Activated naive CD8-positive, alpha-beta T cell treated with anti-CD3 and anti-CD28 coated beads, Interleukin-2, amount 50 U/mL, for 24 hours (primary cell): ENCODE data around the gene GPANK1.

ENCODE experiments used
- ATAC-seq: fragments of 150-1000 bp; cut with Tn5 transposase; one replicate; pipeline ENCODE4 v1.10.0; 2021
- DNase-seq: peaks from one replicate; pipeline ENCODE4 v3.0.0; 2021
- H3K27ac Mint-ChIP-seq: one replicate; pipeline ENCODE4 v1.8.0; 2021; ENCODE audit warnings: mild to moderate bottlenecking, mixed read lengths
- H3K27me3 Mint-ChIP-seq: one replicate; pipeline ENCODE4 v1.8.0; 2021; ENCODE audit warnings: mixed read lengths
- H3K36me3 Mint-ChIP-seq: one replicate; pipeline ENCODE4 v1.8.0; 2021; ENCODE audit warnings: low read depth, mixed read lengths
- H3K4me1 Mint-ChIP-seq: one replicate; pipeline ENCODE4 v1.8.0; 2021; ENCODE audit warnings: mixed read lengths
- H3K4me3 Mint-ChIP-seq: one replicate; pipeline ENCODE4 v1.8.0; 2021; ENCODE audit warnings: mild to moderate bottlenecking, moderate library complexity, mixed read lengths
- H3K9me3 Mint-ChIP-seq: one replicate; pipeline ENCODE4 v1.8.0; 2021; ENCODE audit warnings: mixed read lengths

The GPANK1 gene

GRCh38 chr6:31643818-31644454 lies 20.9 kb downstream of the GPANK1 start:
- no peak overlapping the region for H3K4me3 Mint-ChIP-seq
- H3K4me1 Mint-ChIP-seq: peaks cover 18% of the 10 kb centered on the region
- ATAC-seq (no peak), DNase-seq (no peak)
- no peaks in the 10 kb centered on the region for H3K9me3 Mint-ChIP-seq
- no peaks in the 10 kb centered on the region for H3K27me3 Mint-ChIP-seq
- peaks cover 40% of the 10 kb centered on the region for H3K36me3 Mint-ChIP-seq
- no peak overlapping the region for H3K27ac Mint-ChIP-seq

DNA sequence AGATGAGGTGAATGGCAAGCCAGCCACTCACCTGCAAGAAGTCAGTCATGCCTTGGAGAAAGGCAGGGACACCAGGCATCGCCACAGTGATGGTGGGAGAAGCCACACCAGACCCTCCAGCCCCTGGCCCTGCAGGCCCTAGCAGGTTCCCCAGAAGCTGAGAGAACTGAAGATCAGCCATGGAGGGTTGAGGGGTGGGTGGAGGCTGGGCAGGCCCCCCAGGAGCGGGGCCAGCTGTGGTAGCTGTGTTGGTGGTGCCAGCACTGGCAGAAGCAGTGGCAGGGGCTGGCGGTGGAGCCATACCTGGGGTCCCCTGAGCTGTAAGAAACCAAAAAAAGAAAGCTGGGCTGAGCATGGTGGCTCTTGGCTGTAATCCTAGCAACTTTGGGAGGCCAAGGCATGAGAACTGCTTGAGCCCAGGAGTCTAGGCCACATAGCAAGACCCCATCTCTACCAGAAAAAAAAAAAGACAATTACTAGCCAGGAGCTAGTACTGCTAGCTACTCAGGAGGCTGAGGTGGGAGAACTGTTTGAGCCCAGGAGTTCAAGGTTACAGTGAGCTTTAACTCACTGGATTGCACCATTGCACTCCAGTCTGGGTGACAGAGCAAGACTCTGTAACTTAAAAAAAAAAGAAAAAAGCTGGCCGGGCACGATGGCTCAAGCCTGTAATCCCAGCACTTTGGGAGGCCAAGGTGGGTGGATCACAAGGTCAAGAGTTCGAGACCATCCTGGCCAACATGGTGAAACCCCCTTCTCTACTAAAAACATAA lies 21.8 kb downstream of the GPANK1 start:
- H3K4me1 Mint-ChIP-seq: peaks cover 22% of the 10 kb centered on the region

DNA sequence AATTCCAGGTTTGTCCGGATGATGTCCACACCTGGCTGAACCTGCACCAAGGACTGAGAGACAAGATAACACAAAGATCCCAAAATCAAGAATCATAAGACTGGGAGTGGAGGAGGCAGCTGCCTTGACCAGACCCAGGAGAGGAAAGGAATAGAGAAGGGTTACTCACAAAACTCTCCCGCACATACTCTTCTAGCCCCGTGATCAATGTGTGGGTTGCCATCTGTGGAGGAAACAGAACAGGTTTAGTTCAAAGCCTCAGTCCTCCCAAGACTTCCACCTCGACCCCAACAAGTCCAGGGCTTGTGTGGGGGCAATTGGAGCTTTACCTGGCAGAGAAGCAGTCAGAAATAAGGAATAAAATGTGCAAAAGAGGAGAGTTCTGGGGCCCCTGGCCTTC lies 23.4 kb downstream of the GPANK1 start:
- DNase-seq (no peak), ATAC-seq (no peak)
- Mint-ChIP-seq H3K27me3 (no peaks in the 10 kb centered on the region), H3K4me1 (peaks cover 22% of the 10 kb centered on the region), H3K4me3 (no peak overlapping the region), H3K9me3 (no peaks in the 10 kb centered on the region), H3K27ac (peak overlapping the region; percentile 25), H3K36me3 (peaks cover 41% of the 10 kb centered on the region)

More for the DNA sequence above, 21.8 kb downstream of the GPANK1 start:
- Mint-ChIP-seq H3K27ac (no peak overlapping the region), H3K27me3 (no peaks in the 10 kb centered on the region), H3K9me3 (no peaks in the 10 kb centered on the region), H3K36me3 (peaks cover 40% of the 10 kb centered on the region), H3K4me3 (no peak overlapping the region)
- DNase-seq (no peak), ATAC-seq (no peak)

DNA sequence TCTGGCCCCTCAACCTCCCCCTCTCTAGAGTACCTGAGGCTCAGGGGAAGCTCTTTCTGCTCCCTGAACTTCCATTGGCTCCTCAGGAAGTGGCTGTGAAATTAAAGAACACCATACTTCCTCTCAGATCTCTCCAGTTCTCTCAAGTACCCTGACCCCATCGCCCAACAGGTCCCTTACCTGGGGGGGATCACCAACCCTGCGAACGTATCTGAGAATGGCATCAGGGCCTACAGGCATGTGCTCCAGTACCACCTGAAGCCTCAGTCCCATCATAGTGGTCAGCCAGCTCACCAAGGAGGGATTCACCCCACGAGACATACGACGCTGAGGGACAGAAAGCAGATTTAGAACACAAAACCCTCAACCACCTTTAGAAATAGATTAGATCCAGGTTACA lies 24.2 kb downstream of the GPANK1 start:
- Mint-ChIP-seq H3K27ac (peak overlapping the region; percentile 75), H3K4me1 (peaks cover 21% of the 10 kb centered on the region), H3K27me3 (no peaks in the 10 kb centered on the region), H3K9me3 (no peaks in the 10 kb centered on the region), H3K36me3 (peaks cover 42% of the 10 kb centered on the region), H3K4me3 (no peak overlapping the region)
- ATAC-seq (no peak), DNase-seq (no peak)

- Mint-ChIP-seq H3K4me3 (no peak overlapping the region), H3K9me3 (no peaks in the 10 kb centered on the region), H3K27ac (peak overlapping the region; percentile 86), H3K4me1 (peaks cover 18% of the 10 kb centered on the region), H3K27me3 (no peaks in the 10 kb centered on the region), H3K36me3 (peaks cover 43% of the 10 kb centered on the region)
- ATAC-seq (peak; percentile 82), DNase-seq (peak; percentile 46)
Observed at GRCh38 chr6:31639449-31639861, 25.3 kb downstream of the GPANK1 start.

DNA sequence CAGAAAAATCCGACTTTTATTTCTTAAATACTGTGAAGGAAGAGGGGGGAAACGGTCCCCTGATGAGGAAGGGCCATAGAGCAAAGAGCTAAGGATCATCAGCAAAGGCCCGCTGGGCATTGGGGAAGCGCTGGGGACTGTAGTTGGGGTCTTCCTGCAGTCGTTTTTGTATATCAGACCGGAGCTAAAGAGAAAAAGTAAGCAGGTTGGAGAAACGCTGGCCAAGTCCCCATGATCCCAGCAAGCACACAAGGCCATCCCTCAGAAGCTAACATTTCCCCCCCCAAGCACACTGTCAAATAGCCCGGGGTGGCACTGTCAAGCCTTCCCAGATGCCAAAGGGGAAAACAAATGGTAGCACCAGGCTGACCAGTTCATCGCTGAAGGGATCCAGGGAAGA lies 25.8 kb downstream of the GPANK1 start:
- Mint-ChIP-seq H3K27ac (peak overlapping the region; percentile 86), H3K4me3 (no peak overlapping the region), H3K9me3 (no peaks in the 10 kb centered on the region), H3K27me3 (no peaks in the 10 kb centered on the region), H3K36me3 (peaks cover 47% of the 10 kb centered on the region), H3K4me1 (peaks cover 18% of the 10 kb centered on the region)
- ATAC-seq (no peak), DNase-seq (no peak)

GRCh38 chr6:31636698-31637596 lies 27.9 kb downstream of the GPANK1 start:
- no peak for ATAC-seq
- Mint-ChIP-seq H3K27ac (no peak overlapping the region), H3K27me3 (no peaks in the 10 kb centered on the region)

DNA sequence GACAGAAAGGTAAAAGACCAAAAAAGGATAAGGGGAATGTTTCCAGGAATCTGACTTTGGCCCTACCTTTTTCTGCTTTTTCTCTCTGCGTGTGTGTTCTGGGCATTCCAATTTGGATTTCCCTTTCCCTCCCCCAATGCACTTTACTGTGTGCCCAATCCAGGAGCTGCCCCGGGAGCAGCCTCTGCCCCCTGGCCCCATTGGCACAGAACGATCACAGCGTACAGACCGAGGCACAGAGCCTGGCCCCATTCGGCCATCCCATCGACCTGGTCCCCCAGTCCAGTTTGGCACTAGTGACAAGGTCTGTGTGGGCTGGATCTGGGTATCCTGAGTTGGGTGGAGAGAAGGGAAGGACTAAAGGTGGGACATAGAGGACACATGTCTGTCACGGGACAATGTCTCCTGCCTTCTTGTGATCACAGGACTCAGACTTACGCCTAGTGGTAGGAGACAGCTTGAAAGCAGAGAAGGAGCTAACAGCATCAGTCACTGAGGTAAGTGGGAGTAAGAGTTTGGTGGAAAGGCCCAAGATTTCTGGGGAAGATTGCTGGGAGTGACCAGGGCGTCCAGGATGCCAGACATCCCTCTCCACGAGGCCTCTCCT lies 29.7 kb downstream of the GPANK1 start:
- H3K36me3 Mint-ChIP-seq: peaks cover 57% of the 10 kb centered on the region
- H3K27me3 Mint-ChIP-seq: no peaks in the 10 kb centered on the region
- ATAC-seq (no peak), DNase-seq (no peak)
- no peak overlapping the region for H3K4me3 Mint-ChIP-seq
- H3K27ac Mint-ChIP-seq: no peak overlapping the region
- H3K9me3 Mint-ChIP-seq: no peaks in the 10 kb centered on the region
- H3K4me1 Mint-ChIP-seq: peaks cover 15% of the 10 kb centered on the region

More at GRCh38 chr6:31636698-31637596, 27.9 kb downstream of the GPANK1 start:
- peaks cover 18% of the 10 kb centered on the region for H3K4me1 Mint-ChIP-seq
- no peak for DNase-seq
- peaks cover 53% of the 10 kb centered on the region for H3K36me3 Mint-ChIP-seq
- H3K9me3 Mint-ChIP-seq: no peaks in the 10 kb centered on the region
- H3K4me3 Mint-ChIP-seq: no peak overlapping the region

- peaks cover 55% of the 10 kb centered on the region for H3K36me3 Mint-ChIP-seq
- H3K9me3 Mint-ChIP-seq: no peaks in the 10 kb centered on the region
- peaks cover 7% of the 10 kb centered on the region for H3K4me1 Mint-ChIP-seq
- ATAC-seq (no peak), DNase-seq (no peak)
- H3K27ac Mint-ChIP-seq: peak overlapping the region; percentile 24
- H3K27me3 Mint-ChIP-seq: no peaks in the 10 kb centered on the region
- no peak overlapping the region for H3K4me3 Mint-ChIP-seq
Observed at GRCh38 chr6:31634131-31634530, 30.7 kb downstream of the GPANK1 start.

DNA sequence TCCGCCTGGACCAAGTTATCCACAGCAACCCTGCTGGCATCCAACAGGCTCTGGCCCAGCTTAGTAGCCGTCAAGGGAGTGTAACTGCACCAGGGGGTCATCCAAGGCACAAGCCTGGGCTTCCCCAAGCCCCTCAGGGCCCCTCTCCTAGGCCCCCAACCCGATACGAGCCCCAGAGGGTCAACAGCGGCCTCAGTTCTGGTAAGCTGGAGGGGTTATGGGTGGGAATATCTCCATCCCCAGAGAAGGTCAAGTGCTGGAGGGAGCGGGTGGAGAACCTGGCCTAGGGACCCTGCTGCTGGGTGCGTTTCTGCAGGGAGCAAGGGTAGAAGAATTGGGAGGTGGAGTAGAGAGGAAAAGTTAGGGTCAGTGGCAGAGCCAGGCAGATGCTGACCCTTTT lies 31.4 kb downstream of the GPANK1 start:
- DNase-seq: no peak
- Mint-ChIP-seq H3K36me3 (peaks cover 58% of the 10 kb centered on the region), H3K4me1 (peaks cover 2% of the 10 kb centered on the region), H3K27ac (peak overlapping the region; percentile 31), H3K27me3 (no peaks in the 10 kb centered on the region), H3K4me3 (no peak overlapping the region), H3K9me3 (no peaks in the 10 kb centered on the region)
- ATAC-seq: no peak

DNA sequence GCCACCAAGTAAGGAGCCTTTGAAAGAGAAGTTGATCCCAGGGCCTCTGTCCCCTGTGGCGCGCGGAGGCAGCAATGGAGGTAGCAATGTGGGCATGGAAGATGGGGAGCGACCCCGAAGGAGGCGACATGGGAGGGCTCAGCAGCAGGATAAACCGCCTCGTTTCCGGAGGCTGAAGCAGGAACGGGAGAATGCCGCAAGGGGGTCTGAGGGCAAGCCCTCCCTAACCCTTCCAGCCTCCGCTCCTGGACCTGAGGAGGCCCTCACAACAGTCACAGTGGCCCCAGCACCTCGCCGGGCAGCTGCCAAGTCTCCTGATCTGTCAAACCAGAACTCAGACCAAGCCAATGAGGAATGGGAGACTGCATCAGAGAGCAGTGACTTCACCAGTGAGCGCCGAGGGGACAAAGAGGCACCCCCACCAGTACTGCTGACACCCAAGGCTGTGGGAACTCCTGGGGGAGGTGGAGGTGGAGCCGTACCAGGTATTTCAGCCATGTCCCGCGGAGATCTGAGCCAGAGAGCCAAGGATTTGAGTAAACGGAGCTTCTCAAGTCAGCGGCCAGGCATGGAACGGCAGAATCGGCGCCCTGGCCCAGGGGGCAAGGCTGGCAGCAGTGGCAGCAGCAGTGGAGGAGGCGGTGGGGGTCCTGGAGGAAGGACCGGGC lies 32.4 kb downstream of the GPANK1 start:
- no peak for DNase-seq
- peaks cover 63% of the 10 kb centered on the region for H3K36me3 Mint-ChIP-seq
- ATAC-seq: no peak
- H3K9me3 Mint-ChIP-seq: no peaks in the 10 kb centered on the region
- H3K4me1 Mint-ChIP-seq: peaks cover 2% of the 10 kb centered on the region
- no peak overlapping the region for H3K27ac Mint-ChIP-seq
- H3K27me3 Mint-ChIP-seq: no peaks in the 10 kb centered on the region
- no peak overlapping the region for H3K4me3 Mint-ChIP-seq

- no peak overlapping the region for H3K4me3 Mint-ChIP-seq
- DNase-seq: no peak
- no peak for ATAC-seq
- peaks cover 63% of the 10 kb centered on the region for H3K36me3 Mint-ChIP-seq
- H3K9me3 Mint-ChIP-seq: no peaks in the 10 kb centered on the region
- peaks cover 2% of the 10 kb centered on the region for H3K4me1 Mint-ChIP-seq
- no peak overlapping the region for H3K27ac Mint-ChIP-seq
- no peaks in the 10 kb centered on the region for H3K27me3 Mint-ChIP-seq
Observed at GRCh38 chr6:31631681-31632278, 33.0 kb downstream of the GPANK1 start.

DNA sequence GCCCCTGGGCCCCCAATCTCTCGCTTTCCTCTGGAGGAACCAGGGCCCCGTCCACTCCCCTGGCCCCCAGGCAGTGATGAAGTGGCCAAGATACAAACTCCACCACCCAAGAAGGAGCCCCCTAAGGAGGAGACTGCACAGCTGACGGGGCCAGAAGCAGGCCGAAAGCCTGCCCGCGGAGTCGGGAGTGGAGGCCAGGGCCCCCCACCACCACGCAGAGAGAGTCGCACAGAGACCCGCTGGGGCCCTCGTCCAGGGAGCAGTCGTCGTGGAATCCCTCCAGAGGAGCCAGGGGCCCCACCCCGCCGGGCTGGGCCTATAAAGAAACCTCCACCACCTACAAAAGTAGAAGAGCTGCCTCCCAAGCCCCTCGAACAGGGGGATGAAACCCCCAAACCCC lies 33.6 kb downstream of the GPANK1 start:
- no peak for DNase-seq
- ATAC-seq: no peak
- Mint-ChIP-seq H3K27ac (no peak overlapping the region), H3K36me3 (peaks cover 63% of the 10 kb centered on the region), H3K4me3 (no peak overlapping the region), H3K27me3 (no peaks in the 10 kb centered on the region), H3K9me3 (no peaks in the 10 kb centered on the region), H3K4me1 (peaks cover 3% of the 10 kb centered on the region)
